A549 (cell line): ENCODE data around the gene INSIG1. TPM values are rescaled to one million over a fixed set of nuclear protein-coding genes. Genes with fewer than 3 reads are reported as not detected.

ENCODE experiments used
- ATAC-seq, 2 experiments: fragments of 200-7000 bp in 1 of 2; fragments of >200 bp in 1 of 2; cut with Nextera tagmentation in 1 of 2; cut with Tn5 transposase in 1 of 2; 3 replicates each; pipeline versions ENCODE4 v1.8.0 to v1.9.1; 2018 to 2020; ENCODE audit warnings: mild to moderate bottlenecking in 1 of 2, moderate library complexity in 1 of 2
- CTCF ChIA-PET: fragments of 300-600 bp; sonication (Branson Sonifier 250); formaldehyde crosslinking; extraction: SDS; loops from one replicate; lab custom pipeline; 2021; ENCODE audit warnings: antibody characterized with exemption, inconsistent platforms; lab: Yijun Ruan, JAX
- POLR2A ChIA-PET: fragments of 350-600 bp; formaldehyde crosslinking; extraction: SDS; loops from one replicate; lab custom pipeline; 2021; ENCODE audit warnings: antibody characterized with exemption, inconsistent platforms; lab: Yijun Ruan, JAX
- DNase-seq, 2 experiments: peaks; one replicate each; pipeline versions ENCODE4 v3.0.0 to v3.0.0-alpha.2; 2011 to 2016; ENCODE audit warnings: low read depth in 1 of 2, low spot score in 1 of 2
- FAIRE-seq: peaks from 2 replicates; lab custom pipeline; 2011; peaks lifted over from hg19 to GRCh38; lab: Jason Lieb, UNC
- H3K27ac ChIP-seq, 2 experiments: fragments of >200 bp; sonication (Bioruptor Twin); formaldehyde crosslinking; 3 replicates each; pipeline ENCODE4 v1.5.1; 2016 to 2017
- H3K4me1 ChIP-seq: fragments of >200 bp; sonication (Bioruptor Twin); formaldehyde crosslinking; 3 replicates; pipeline ENCODE4 v1.6.1; 2016
- H3K4me2 ChIP-seq: fragments of >200 bp; sonication (Bioruptor Twin); formaldehyde crosslinking; 3 replicates; pipeline ENCODE4 v1.6.1; 2016
- H3K4me3 ChIP-seq: fragments of >200 bp; sonication (Bioruptor Twin); formaldehyde crosslinking; 3 replicates; pipeline ENCODE4 v1.5.1; 2016
- H3K9me3 ChIP-seq: fragments of >200 bp; sonication (Bioruptor Twin); formaldehyde crosslinking; 3 replicates; pipeline ENCODE4 v1.6.1; 2016
- BHLHE40 ChIP-seq: IDR thresholded peaks from 2 replicates; pipeline ENCODE4 v1.6.1; 2012; ENCODE audit warnings: low read depth, low read length, inconsistent platforms
- CBX2 ChIP-seq: fragments of 200-600 bp; sonication (generic); IDR thresholded peaks from 2 replicates; pipeline ENCODE4 v1.6.1; 2016; ENCODE audit warnings: low read depth, mild to moderate bottlenecking, borderline replicate concordance
- CEBPB ChIP-seq, 2 experiments: fragments of >200 bp in 1 of 2; sonication (Bioruptor Twin) in 1 of 2; formaldehyde crosslinking in 1 of 2; IDR thresholded peaks; 2 replicates each; pipeline ENCODE4 v1.6.1; 2012 to 2016
- E2F6 ChIP-seq: IDR thresholded peaks from 2 replicates; pipeline ENCODE4 v1.6.1; 2012; ENCODE audit warnings: low read depth, borderline replicate concordance
- EHF ChIP-seq: fragments of 250-450 bp; sonication (Bioruptor Pico); IDR thresholded peaks from 2 replicates; pipeline ENCODE4 v1.5.0; 2020; ENCODE audit warnings: mild to moderate bottlenecking
- EHMT2 ChIP-seq: fragments of 200-600 bp; sonication (generic); IDR thresholded peaks from 2 replicates; pipeline ENCODE4 v1.6.1; 2016; ENCODE audit warnings: antibody characterized with exemption, low read depth, mild to moderate bottlenecking, moderate library complexity
- FOSL2 ChIP-seq, 2 experiments: fragments of 450-650 bp in 1 of 2; fragments of >200 bp in 1 of 2; sonication (Bioruptor Twin) in 1 of 2; formaldehyde crosslinking; IDR thresholded peaks; 2 replicates each; pipeline versions ENCODE4 v1.5.0 to v1.6.1; 2016 to 2020; ENCODE audit warnings: mild to moderate bottlenecking in 1 of 2, moderate library complexity in 1 of 2
- HDAC2 ChIP-seq: fragments of 200-600 bp; sonication (generic); IDR thresholded peaks from 2 replicates; pipeline ENCODE4 v1.6.1; 2016
- HOXA7 ChIP-seq: fragments of 250-450 bp; sonication (Bioruptor Pico); IDR thresholded peaks from 2 replicates; pipeline ENCODE4 v1.5.0; 2020; ENCODE audit warnings: mild to moderate bottlenecking, moderate library complexity
- JUNB ChIP-seq: fragments of >200 bp; sonication (Bioruptor Twin); formaldehyde crosslinking; IDR thresholded peaks from 2 replicates; pipeline ENCODE4 v1.6.1; 2016
- KDM5A ChIP-seq: fragments of 200-600 bp; sonication (generic); IDR thresholded peaks from 2 replicates; pipeline ENCODE4 v1.6.1; 2016; ENCODE audit warnings: antibody characterized with exemption, mild to moderate bottlenecking
- MAX ChIP-seq: IDR thresholded peaks from 2 replicates; pipeline ENCODE4 v1.6.1; 2012
- MAZ ChIP-seq: fragments of 150-350 bp; IDR thresholded peaks from 2 replicates; pipeline ENCODE4 v1.6.1; 2014; ENCODE audit warnings: antibody characterized with exemption, low read depth, low read length, borderline replicate concordance
- NR3C1 ChIP-seq: fragments of >200 bp; sonication (Bioruptor Twin); formaldehyde crosslinking; IDR thresholded peaks from 3 replicates; pipeline ENCODE4 v1.6.1; 2017
- POLR2A ChIP-seq: IDR thresholded peaks from 2 replicates; pipeline ENCODE4 v1.6.1; 2012; ENCODE audit warnings: mild to moderate bottlenecking, low read length
- RAD21 ChIP-seq, 2 experiments: fragments of >200 bp in 1 of 2; sonication (Bioruptor Twin) in 1 of 2; formaldehyde crosslinking in 1 of 2; IDR thresholded peaks in 1 of 2; conservative IDR thresholded peaks in 1 of 2; 2 replicates in 1 of 2; 3 replicates in 1 of 2; pipeline ENCODE4 v1.6.1; 2012 to 2018; ENCODE audit warnings: inconsistent platforms in 1 of 2
- REST ChIP-seq: fragments of 200-600 bp; sonication (generic); IDR thresholded peaks from 2 replicates; pipeline ENCODE4 v1.6.1; 2016; ENCODE audit warnings: antibody characterized with exemption, mild to moderate bottlenecking, moderate library complexity
- SMC3 ChIP-seq: fragments of >200 bp; sonication (Bioruptor Twin); formaldehyde crosslinking; IDR thresholded peaks from 3 replicates; pipeline ENCODE4 v1.6.1; 2018; ENCODE audit warnings: inconsistent platforms
- SREBF2 ChIP-seq: fragments of 450-650 bp; IDR thresholded peaks from 2 replicates; pipeline ENCODE4 v1.6.1; 2014; ENCODE audit warnings: mild to moderate bottlenecking, moderate library complexity
- TFCP2L1 ChIP-seq: fragments of 250-450 bp; sonication (Bioruptor Pico); IDR thresholded peaks from 2 replicates; pipeline ENCODE4 v1.5.0; 2021; ENCODE audit warnings: mild to moderate bottlenecking
- TP53 ChIP-seq: fragments of 250-450 bp; sonication (Bioruptor Pico); IDR thresholded peaks from 2 replicates; pipeline ENCODE4 v1.5.0; 2021; ENCODE audit warnings: mild to moderate bottlenecking, moderate library complexity
- WGBS: methylation state at CpG from one replicate; pipeline ENCODE4 v1.1.6; 2017; ENCODE audit errors: missing lambda C conversion rate; 5-methylcytosine and 5-hydroxymethylcytosine counted together
- polyA plus RNA-seq, 4 experiments: library from polyadenylated mRNA; depleted of rRNA in 3 of 4; stranded (reverse); fragments of >200 nt; fragmentation: RNase III in 1 of 4; extraction: RNeasy Plus Mini Kit Qiagen cat#74134 plus additional on column Dnase treatment in 1 of 4; gene quantifications; 2 replicates in 3 of 4; 3 replicates in 1 of 4; pipeline ENCODE4 v1.2.3, GENCODE V29; 2011 to 2017
- TF ChIP-seq, protein P1 (sequence below): fragments of 150-350 bp; IDR thresholded peaks from 2 replicates; pipeline ENCODE4 v1.6.1; 2014; ENCODE audit warnings: low read depth, mild to moderate bottlenecking, low read length

INSIG1 gene
- polyA plus RNA-seq, 2 of the 4 experiments (the other 2 are of a cell fraction): 19.7 to 33.4 TPM

DNA sequence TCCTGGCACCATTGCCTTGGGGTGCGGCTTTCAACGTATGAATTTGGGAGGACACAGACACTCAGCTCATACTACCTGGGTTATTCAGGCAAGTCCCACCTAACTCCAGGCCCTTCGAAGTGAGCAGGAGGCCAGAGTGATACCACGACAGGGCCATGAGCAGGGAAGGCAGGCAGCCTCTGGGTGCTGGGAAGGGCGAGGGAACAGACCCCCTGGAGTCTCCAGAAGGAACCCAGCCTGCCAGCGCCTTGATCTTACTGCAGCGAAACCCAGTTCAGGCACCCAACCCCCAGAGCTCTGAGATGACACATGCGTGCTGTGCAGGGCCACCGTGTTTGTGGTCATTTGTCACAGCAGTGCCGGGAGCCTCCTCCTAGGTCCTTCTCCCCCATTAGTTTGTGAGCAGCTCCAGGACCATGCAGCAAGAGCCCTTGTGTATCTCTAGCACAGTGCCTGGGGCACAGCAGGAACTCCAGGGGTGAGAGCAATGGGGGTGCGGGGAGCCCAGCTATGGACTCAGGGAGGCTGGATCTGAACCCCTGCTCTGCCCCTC is 7.7 kb upstream of the INSIG1 start:
- ATAC-seq (no peak), FAIRE-seq (no peak), DNase-seq (no peak)
- CTCF ChIA-PET: interaction anchor here (1.0 to 1.3 kb wide), 2 partner anchors 80 to 99 kb away, joined by 3 to 4 read pairs; no protein-coding TSS in a partner anchor
- TF ChIP-seq BHLHE40 (no peak), TP53 (CRISPR knock-in tag) (no peak), REST (no peak), MAX (no peak), SMC3 (no peak), MAZ (no peak), POLR2A (no peak), EHMT2 (no peak), SREBF2 (no peak), CEBPB (IDR thresholded peaks at IDR 0.05) (no peak), EHF (no peak), TFCP2L1 (CRISPR knock-in tag) (no peak), HDAC2 (no peak), RAD21 (conservative IDR thresholded peaks at IDR 0.05 in 1 of 2, IDR thresholded peaks at IDR 0.05 in 1 of 2) (no peak), CBX2 (no peak), HOXA7 (CRISPR knock-in tag) (no peak), NR3C1 (no peak)
- TF ChIP-seq, protein P1, sequence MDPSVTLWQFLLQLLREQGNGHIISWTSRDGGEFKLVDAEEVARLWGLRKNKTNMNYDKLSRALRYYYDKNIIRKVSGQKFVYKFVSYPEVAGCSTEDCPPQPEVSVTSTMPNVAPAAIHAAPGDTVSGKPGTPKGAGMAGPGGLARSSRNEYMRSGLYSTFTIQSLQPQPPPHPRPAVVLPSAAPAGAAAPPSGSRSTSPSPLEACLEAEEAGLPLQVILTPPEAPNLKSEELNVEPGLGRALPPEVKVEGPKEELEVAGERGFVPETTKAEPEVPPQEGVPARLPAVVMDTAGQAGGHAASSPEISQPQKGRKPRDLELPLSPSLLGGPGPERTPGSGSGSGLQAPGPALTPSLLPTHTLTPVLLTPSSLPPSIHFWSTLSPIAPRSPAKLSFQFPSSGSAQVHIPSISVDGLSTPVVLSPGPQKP: no peak
- POLR2A ChIA-PET: no interaction called here
- H3K4me1 ChIP-seq: peaks cover 12% of the 10 kb centered on the region
- WGBS: 74% methylated on average over 7 of the region's 11 CpGs
- no peak overlapping the region for H3K4me2 ChIP-seq
- H3K9me3 ChIP-seq: no peaks in the 10 kb centered on the region
- H3K4me3 ChIP-seq: no peak overlapping the region
- 0 out of 6 replicates have a peak overlapping the region, but pooled peaks of 1 of the 2 experiments have one; percentile 30 for H3K27ac ChIP-seq

GRCh38 chr7:155291045-155291530 is 6.6 kb upstream of the INSIG1 start:
- H3K4me3 ChIP-seq: no peak overlapping the region
- peaks cover 12% of the 10 kb centered on the region for H3K4me1 ChIP-seq
- peak overlapping the region; percentile 39 to 78; a peak in 4 of 6 replicates for H3K27ac ChIP-seq
- CTCF ChIA-PET: no interaction called here
- no peak for FAIRE-seq
- no peaks in the 10 kb centered on the region for H3K9me3 ChIP-seq
- H3K4me2 ChIP-seq: peak overlapping the region; percentile 12
- TF ChIP-seq E2F6: 0 out of 2 replicates have a peak, but pooled peaks have one; percentile 33
- TF ChIP-seq FOSL2 (IDR thresholded peaks at IDR 0.05): peak; percentile 58
- peak; percentile 93 for TF ChIP-seq FOSL2 (CRISPR knock-in tag; IDR thresholded peaks at IDR 0.05)
- no peak for TF ChIP-seq KDM5A
- TF ChIP-seq MAX: peak; percentile 60
- TF ChIP-seq JUNB: peak; percentile 40; the same call in 1 of the 2 replicates
- peak; percentile 79 to 83 for ATAC-seq
- POLR2A ChIA-PET: no interaction called here
- 30% methylated on average over 5 of the region's 5 CpGs for WGBS
- peak; percentile 67 to 70 for DNase-seq
